ENCODE measurements around the gene PVALB. TPM values are rescaled to one million over a fixed set of nuclear protein-coding genes. Genes with fewer than 3 reads are reported as not detected.

The PVALB gene
- total and polyA plus RNA-seq, 4 donors: 0.56 to 3.4 (median 1.1) TPM

DNA sequence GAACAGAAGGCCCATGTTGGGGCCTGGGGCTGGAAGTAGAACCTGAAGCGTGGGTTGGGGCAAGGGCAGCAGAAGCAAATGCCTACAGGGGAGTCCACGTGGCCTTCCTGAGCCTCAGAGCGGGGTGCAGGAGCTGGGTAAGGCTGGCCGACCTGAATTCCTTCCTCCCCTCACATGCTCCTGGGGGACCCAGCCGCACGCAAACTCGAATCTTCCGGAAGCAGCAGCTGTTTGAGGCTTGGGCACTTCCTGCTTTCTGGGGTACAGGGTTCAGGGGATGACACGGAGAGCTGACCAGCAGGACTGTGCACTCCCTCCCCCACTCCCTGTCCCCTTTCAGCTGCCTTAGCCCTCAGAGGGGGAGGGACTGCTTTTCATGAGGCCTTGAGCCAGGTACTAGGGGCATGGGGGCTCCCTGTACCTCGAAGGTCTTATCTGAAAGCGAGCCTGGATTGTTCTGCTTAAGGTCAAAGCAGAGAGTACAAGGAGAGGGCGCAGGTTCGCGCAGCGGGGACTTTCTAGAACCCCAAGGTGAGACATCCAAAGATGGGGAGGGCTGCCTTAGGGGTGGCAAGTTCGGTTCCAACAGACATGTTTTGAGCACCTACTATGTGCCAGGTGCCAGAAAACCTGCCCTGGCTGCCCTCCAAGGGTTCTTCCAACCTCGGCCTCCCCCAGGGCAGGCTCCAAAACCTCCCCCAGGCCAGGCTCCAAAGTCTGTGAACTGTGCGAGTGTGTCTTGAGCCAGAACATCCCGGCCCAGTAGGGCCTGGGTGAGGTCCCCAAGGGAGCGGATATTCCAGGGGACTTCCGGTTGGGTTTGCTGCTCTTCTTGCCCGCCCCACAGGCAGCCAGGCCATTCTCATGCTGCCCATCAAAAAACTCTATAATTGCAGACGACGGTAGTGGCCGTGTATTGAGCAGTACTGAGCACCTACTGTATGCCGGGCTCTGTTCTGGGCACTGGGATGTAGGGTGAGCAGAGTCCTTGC lies 45.7 kb upstream of the PVALB start:
- no peak for DNase-seq (ENCODE audit: low spot score)
- 77% methylated on average over 26 of the region's 26 CpGs for WGBS
- H3K36me3 ChIP-seq (ENCODE audit: control insufficient read depth in 4 of 4, insufficient read depth in 3 of 4, low read depth in 1 of 4, low read length in 3 of 4): no peaks in the 10 kb centered on the region
- no peak for TF ChIP-seq YY1 (IDR thresholded peaks at IDR 0.05)
- TF ChIP-seq FOXA1 (IDR thresholded peaks at IDR 0.05): no peak
- no peak for TF ChIP-seq SP1 (IDR thresholded peaks at IDR 0.05)
- TF ChIP-seq, protein P1, sequence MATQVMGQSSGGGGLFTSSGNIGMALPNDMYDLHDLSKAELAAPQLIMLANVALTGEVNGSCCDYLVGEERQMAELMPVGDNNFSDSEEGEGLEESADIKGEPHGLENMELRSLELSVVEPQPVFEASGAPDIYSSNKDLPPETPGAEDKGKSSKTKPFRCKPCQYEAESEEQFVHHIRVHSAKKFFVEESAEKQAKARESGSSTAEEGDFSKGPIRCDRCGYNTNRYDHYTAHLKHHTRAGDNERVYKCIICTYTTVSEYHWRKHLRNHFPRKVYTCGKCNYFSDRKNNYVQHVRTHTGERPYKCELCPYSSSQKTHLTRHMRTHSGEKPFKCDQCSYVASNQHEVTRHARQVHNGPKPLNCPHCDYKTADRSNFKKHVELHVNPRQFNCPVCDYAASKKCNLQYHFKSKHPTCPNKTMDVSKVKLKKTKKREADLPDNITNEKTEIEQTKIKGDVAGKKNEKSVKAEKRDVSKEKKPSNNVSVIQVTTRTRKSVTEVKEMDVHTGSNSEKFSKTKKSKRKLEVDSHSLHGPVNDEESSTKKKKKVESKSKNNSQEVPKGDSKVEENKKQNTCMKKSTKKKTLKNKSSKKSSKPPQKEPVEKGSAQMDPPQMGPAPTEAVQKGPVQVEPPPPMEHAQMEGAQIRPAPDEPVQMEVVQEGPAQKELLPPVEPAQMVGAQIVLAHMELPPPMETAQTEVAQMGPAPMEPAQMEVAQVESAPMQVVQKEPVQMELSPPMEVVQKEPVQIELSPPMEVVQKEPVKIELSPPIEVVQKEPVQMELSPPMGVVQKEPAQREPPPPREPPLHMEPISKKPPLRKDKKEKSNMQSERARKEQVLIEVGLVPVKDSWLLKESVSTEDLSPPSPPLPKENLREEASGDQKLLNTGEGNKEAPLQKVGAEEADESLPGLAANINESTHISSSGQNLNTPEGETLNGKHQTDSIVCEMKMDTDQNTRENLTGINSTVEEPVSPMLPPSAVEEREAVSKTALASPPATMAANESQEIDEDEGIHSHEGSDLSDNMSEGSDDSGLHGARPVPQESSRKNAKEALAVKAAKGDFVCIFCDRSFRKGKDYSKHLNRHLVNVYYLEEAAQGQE (IDR thresholded peaks at IDR 0.05): no peak
- no peak for TF ChIP-seq RXRA (IDR thresholded peaks at IDR 0.05)
- no peak for TF ChIP-seq ATF3 (IDR thresholded peaks at IDR 0.05)
- no peak for TF ChIP-seq HNF4G (IDR thresholded peaks at IDR 0.05)
- TF ChIP-seq CTCF (IDR thresholded peaks at IDR 0.05; ENCODE audit: low read depth, low read length, missing input control): no peak
- TF ChIP-seq TAF1 (conservative IDR thresholded peaks at IDR 0.05): no peak
- no peak overlapping the region for H3K9ac ChIP-seq (ENCODE audit: low read depth in 1 of 2, low read length in 2 of 2)
- H3K4me1 ChIP-seq (ENCODE audit: control insufficient read depth in 4 of 4, insufficient read depth in 4 of 4, low read length in 3 of 4): no peaks in the 10 kb centered on the region
- no peaks in the 10 kb centered on the region for H3K9me3 ChIP-seq (ENCODE audit: control insufficient read depth in 4 of 4, low read length in 3 of 4)
- H3K27me3 ChIP-seq (ENCODE audit: control insufficient read depth in 4 of 4, insufficient read depth in 4 of 4, low read length in 3 of 4): peaks cover 0 to 2% (median 0%) of the 10 kb centered on the region in 4 donors
- no peak overlapping the region for H3K4me3 ChIP-seq (ENCODE audit: low read depth in 1 of 3, low read length in 3 of 3)
- peak overlapping the region; percentile 33 to 56 for H3K27ac ChIP-seq (ENCODE audit: low read depth in 1 of 2, low read length in 2 of 2)

DNA sequence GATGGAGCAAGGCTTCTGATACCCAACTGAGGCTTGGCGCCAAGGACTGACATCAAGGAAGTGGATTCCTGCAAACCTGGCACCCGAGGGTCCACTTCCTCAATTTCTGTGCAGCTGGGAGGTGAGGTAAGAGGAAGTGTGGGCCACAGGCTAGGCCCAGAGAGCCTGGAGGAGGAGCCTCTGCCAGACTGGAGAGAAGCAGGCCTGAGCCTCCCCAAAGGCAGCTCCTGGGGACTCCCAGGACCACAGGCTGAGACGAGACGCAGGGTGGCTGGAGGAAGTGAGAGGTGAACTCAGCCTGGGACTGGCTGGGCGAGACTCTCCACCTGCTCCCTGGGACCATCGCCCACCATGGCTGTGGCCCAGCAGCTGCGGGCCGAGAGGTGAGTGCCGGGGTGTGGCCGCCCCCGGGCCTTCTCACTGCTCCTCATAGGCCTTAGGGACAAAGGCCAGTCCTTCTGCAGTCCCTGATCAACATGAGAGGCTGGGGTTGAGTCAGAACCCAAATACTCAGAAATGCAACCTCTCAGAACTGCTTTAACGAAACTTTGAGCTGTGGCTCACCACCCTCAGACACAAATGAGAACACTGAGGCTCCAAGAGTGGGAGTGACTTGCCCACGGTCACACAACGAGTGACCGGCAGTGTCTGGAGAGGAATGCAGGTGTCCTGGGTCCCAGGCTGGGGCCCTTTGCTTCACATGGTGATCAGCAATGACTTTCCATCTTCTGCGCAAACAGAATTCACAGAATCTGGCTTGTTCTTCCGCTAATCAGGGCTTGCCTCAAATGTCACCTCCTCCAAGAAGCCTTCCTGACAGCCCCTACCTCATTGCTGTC lies 44.2 kb upstream of the PVALB start, which contains the start of gene NCF4:
NCF4 (plus strand) TSS at position 186 of the 839 bp plus-strand sequence; CDS start at position 352, 166 bp downstream.
- TF ChIP-seq NR2F2 (IDR thresholded peaks at IDR 0.05) (no peak), RAD21 (IDR thresholded peaks at IDR 0.05) (no peak), FOXA2 (IDR thresholded peaks at IDR 0.05) (no peak), MAX (IDR thresholded peaks at IDR 0.05) (no peak), JUND (IDR thresholded peaks at IDR 0.05) (no peak), FOXA1 (IDR thresholded peaks at IDR 0.05) (no peak), HNF4G (IDR thresholded peaks at IDR 0.05) (no peak), ATF3 (IDR thresholded peaks at IDR 0.05) (no peak)
- peak; percentile 38 for DNase-seq (ENCODE audit: low spot score)
- H3K27me3 ChIP-seq (ENCODE audit: control insufficient read depth in 4 of 4, insufficient read depth in 4 of 4, low read length in 3 of 4): no peaks in the 10 kb centered on the region
- no peaks in the 10 kb centered on the region for H3K36me3 ChIP-seq (ENCODE audit: control insufficient read depth in 4 of 4, insufficient read depth in 3 of 4, low read depth in 1 of 4, low read length in 3 of 4)
- WGBS: 74% methylated on average over 17 of the region's 17 CpGs
- no peak within 1 kb of the TSS for H3K4me3 ChIP-seq (ENCODE audit: low read depth in 1 of 3, low read length in 3 of 3)
- H3K9ac ChIP-seq (ENCODE audit: low read depth in 1 of 2, low read length in 2 of 2): no peak within 1 kb of the TSS
- H3K27ac ChIP-seq (ENCODE audit: low read depth in 1 of 2, low read length in 2 of 2): peak within 1 kb of the TSS; percentile 39 to 56
- peaks cover 0 to 6% (median 0%) of the 10 kb centered on the region in 4 donors for H3K4me1 ChIP-seq (ENCODE audit: control insufficient read depth in 4 of 4, insufficient read depth in 4 of 4, low read length in 3 of 4)
- H3K9me3 ChIP-seq (ENCODE audit: control insufficient read depth in 4 of 4, low read length in 3 of 4): no peaks in the 10 kb centered on the region

Data from liver (tissue), 9 donors.